Lung (tissue), 12 donors: ENCODE data around the gene CBL. TPM values are rescaled to one million over a fixed set of nuclear protein-coding genes. Genes with fewer than 3 reads are reported as not detected.

Experiments
- ATAC-seq: fragments of 200-7000 bp; cut with Tn5 transposase; one replicate; pipeline ENCODE4 v1.9.1; 2020; ENCODE audit warnings: moderate number of reproducible peaks; ENCODE audit not compliant: insufficient read depth, low FRiP score
- DNase-seq, 3 donors: peaks; one replicate each; pipeline ENCODE4 v3.0.0-alpha.2; 2013 to 2017
- H3K27ac ChIP-seq, 2 donors: one replicate each; pipeline ENCODE4 v1.5.1; 2013; ENCODE audit warnings: mild to moderate bottlenecking in 2 of 2, moderate library complexity in 2 of 2, control low read depth in 1 of 2, inconsistent platforms in 1 of 2, low read depth in 1 of 2, low read length in 1 of 2
- H3K27me3 ChIP-seq, 3 donors: one replicate each; pipeline ENCODE4 v1.5.1; 2013; ENCODE audit warnings: low read length in 2 of 3; ENCODE audit not compliant: control insufficient read depth in 3 of 3, insufficient read depth in 3 of 3
- H3K36me3 ChIP-seq, 4 donors: one replicate each; pipeline ENCODE4 v1.5.1; 2013; ENCODE audit warnings: low read length in 4 of 4, mild to moderate bottlenecking in 1 of 4, moderate library complexity in 1 of 4; ENCODE audit not compliant: control insufficient read depth in 4 of 4, insufficient read depth in 4 of 4
- H3K4me1 ChIP-seq, 5 donors: one replicate each; pipeline ENCODE4 v1.5.1; 2013; ENCODE audit warnings: low read length in 5 of 5, mild to moderate bottlenecking in 2 of 5, moderate library complexity in 1 of 5; ENCODE audit not compliant: control insufficient read depth in 5 of 5, insufficient read depth in 5 of 5
- H3K4me3 ChIP-seq: one replicate; pipeline ENCODE4 v1.5.1; 2013; ENCODE audit warnings: mild to moderate bottlenecking, control low read depth, moderate library complexity
- H3K9ac ChIP-seq, 2 donors: one replicate each; pipeline ENCODE4 v1.5.1; 2013; ENCODE audit warnings: low read length in 2 of 2, control low read depth in 1 of 2; ENCODE audit not compliant: insufficient read depth in 1 of 2
- H3K9me3 ChIP-seq, 4 donors: one replicate each; pipeline ENCODE4 v1.5.1; 2013; ENCODE audit warnings: low read length in 3 of 4, mild to moderate bottlenecking in 1 of 4, moderate library complexity in 1 of 4; ENCODE audit not compliant: control insufficient read depth in 4 of 4, insufficient read depth in 3 of 4
- WGBS, 2 donors: extraction: QIAGEN DNeasy Blood & Tissue Kit; methylation state at CpG; one replicate each; pipeline ENCODE4 v1.1.7; 2013; 5-methylcytosine and 5-hydroxymethylcytosine counted together
- polyA plus RNA-seq, 2 donors: library from polyadenylated mRNA; stranded (reverse); fragments of 200-250 nt; gene quantifications; one replicate each; pipeline ENCODE4 v1.2.1, GENCODE V29; 2013
- total RNA-seq, 2 donors: library from RNA; depleted of rRNA in 1 of 2; stranded (reverse); fragments of >200 nt in 1 of 2; gene quantifications; one replicate each; pipeline ENCODE4 v1.2.1, GENCODE V29; 2014 to 2021
- TF ChIP-seq, protein P1 (sequence below): IDR thresholded peaks from 2 replicates; pipeline ENCODE4 v1.5.1; 2012; ENCODE audit warnings: mild to moderate bottlenecking; ENCODE audit errors: control extremely low read depth, extremely low read depth
- donor health status: control.
- donor health status: control.
- donor health status: Bipolar disorder and iron deficiency.
- donor health status: healthy.
- donor health status: DM: yes; HTN: yes; CAD: no.

Gene CBL
- total and polyA plus RNA-seq, 4 donors, result 8.7 to 25.1 (median 16.1) TPM

DNA sequence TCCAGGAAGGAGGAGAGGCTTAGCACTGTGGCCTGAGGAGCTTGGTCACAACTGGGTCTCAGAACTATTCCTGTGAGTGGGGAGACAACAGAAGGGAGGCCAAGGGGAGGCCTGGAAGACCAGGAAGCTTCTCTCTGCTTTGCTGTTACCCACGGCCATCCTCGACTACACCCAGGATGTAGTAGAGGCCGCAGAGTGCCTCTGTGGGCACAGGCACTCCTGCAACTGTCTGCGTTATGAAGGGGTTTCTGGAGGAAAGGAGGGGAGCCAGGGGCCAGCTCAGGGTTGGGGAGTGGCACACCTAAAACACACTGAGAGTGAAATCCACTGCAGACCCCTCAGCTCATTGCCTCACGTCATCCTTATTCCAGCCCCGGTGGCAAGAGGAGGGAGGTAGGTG, 144.2 kb downstream of the CBL start:
- ATAC-seq (no peak), DNase-seq (no peak)
- Histone ChIP-seq H3K4me3 (no peak overlapping the region), H3K27ac (no peak overlapping the region), H3K9ac (no peak overlapping the region), H3K9me3 (no peaks in the 10 kb centered on the region), H3K27me3 (peaks cover 0 to 6% (median 0%) of the 10 kb centered on the region in 3 donors), H3K36me3 (no peaks in the 10 kb centered on the region), H3K4me1 (peaks cover 0 to 5% (median 2%) of the 10 kb centered on the region in 5 donors)
- 68 to 69% methylated on average over 6 of the region's 6 CpGs for WGBS, 2 donors
- TF ChIP-seq, protein P1, sequence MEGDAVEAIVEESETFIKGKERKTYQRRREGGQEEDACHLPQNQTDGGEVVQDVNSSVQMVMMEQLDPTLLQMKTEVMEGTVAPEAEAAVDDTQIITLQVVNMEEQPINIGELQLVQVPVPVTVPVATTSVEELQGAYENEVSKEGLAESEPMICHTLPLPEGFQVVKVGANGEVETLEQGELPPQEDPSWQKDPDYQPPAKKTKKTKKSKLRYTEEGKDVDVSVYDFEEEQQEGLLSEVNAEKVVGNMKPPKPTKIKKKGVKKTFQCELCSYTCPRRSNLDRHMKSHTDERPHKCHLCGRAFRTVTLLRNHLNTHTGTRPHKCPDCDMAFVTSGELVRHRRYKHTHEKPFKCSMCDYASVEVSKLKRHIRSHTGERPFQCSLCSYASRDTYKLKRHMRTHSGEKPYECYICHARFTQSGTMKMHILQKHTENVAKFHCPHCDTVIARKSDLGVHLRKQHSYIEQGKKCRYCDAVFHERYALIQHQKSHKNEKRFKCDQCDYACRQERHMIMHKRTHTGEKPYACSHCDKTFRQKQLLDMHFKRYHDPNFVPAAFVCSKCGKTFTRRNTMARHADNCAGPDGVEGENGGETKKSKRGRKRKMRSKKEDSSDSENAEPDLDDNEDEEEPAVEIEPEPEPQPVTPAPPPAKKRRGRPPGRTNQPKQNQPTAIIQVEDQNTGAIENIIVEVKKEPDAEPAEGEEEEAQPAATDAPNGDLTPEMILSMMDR, result no peak

DNA sequence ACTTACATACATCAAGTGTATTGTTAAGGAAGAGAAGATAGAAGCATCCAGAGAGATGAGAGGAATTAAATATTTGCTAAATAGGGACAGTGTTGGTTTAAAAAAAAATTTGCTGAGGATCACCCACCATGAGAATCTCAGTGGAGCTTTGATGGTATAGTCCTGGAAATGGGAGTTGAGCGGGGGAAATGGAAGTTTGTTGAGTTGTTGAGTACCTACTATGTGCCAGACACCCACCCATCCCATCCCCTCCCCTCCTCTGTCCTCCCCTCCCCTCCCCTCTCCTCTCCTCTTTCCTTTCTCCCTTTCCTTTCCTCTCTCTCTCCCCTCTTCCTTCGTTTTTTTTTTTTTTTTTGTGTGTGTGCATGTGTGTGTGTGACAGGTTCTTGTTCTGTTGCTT, 145.1 kb downstream of the CBL start:
- no peak for DNase-seq
- H3K9me3 ChIP-seq, result no peaks in the 10 kb centered on the region
- H3K4me3 ChIP-seq, result no peak overlapping the region
- peaks cover 0 to 5% (median 3%) of the 10 kb centered on the region in 5 donors for H3K4me1 ChIP-seq
- TF ChIP-seq, protein P1, result no peak
- no peak overlapping the region for H3K9ac ChIP-seq
- H3K36me3 ChIP-seq, result no peaks in the 10 kb centered on the region
- no peak overlapping the region for H3K27ac ChIP-seq
- 63 to 88% methylated on average over 1 to 2 of the region's 2 CpGs for WGBS, 2 donors
- peaks cover 0 to 6% (median 0%) of the 10 kb centered on the region in 3 donors for H3K27me3 ChIP-seq
- ATAC-seq, result no peak

DNA sequence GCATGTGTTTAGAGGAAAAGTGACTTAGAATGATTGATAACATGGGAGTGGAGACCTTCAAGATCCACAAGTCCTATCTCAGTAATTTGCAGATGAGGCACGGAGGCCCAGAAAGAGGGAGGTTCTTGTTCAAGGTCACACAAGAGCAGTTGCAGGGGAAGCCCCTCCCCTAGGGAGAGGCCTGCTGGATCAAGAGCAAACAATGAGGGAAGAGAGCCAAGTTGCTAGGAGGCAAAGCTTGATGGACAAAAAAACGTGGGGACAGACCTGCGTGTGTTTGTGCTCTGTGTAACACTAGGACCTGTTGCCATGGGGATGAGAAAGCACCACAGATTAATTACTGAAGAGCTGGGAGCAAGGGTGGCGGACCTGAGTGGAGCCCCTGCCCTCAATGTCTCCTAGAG, 146.7 kb downstream of the CBL start:
- ATAC-seq (no peak), DNase-seq (peak; percentile 75 to 89 (median 82))
- TF ChIP-seq, protein P1, result no peak
- H3K27me3 ChIP-seq, result no peaks in the 10 kb centered on the region
- H3K27ac ChIP-seq, result peak overlapping the region in 1 of 2 donors; percentile 73
- H3K4me1 ChIP-seq, result peaks cover 0 to 9% (median 3%) of the 10 kb centered on the region in 5 donors
- H3K4me3 ChIP-seq, result no peak overlapping the region
- no peak overlapping the region for H3K9ac ChIP-seq
- no peaks in the 10 kb centered on the region for H3K9me3 ChIP-seq
- H3K36me3 ChIP-seq, result no peaks in the 10 kb centered on the region
- WGBS, 2 donors, result 43 to 66% methylated on average over 4 of the region's 4 CpGs
